ENCODE measurements around the gene ZHX3. TPM values are rescaled to one million over a fixed set of nuclear protein-coding genes. Genes with fewer than 3 reads are reported as not detected.
A peak's percentile ranks its signal among the peaks of the same experiment; 100 is the strongest.

The ZHX3 gene
- total and polyA plus RNA-seq, 9 of the 15 experiments (the other 6 are each of a cell fraction or from before 2014, with no cell fraction given), result 0.80 to 14.6 (median 4.9) TPM

- TF ChIP-seq JUN (IDR thresholded peaks at IDR 0.05; ENCODE audit: borderline replicate concordance, low read depth, low read length), result peak; percentile 36; the same call in 1 of the 2 replicates
- TF ChIP-seq JUN (CRISPR knock-in tag; IDR thresholded peaks at IDR 0.05; ENCODE audit: borderline replicate concordance), result no peak
- TF ChIP-seq ZNF174 (CRISPR knock-in tag; IDR thresholded peaks at IDR 0.05), result no peak
- TF ChIP-seq AFF1 (IDR thresholded peaks at IDR 0.05; ENCODE audit: low read depth in 1 of 2, partially characterized antibody in 2 of 2), result no peak
- TF ChIP-seq FIP1L1 (IDR thresholded peaks at IDR 0.05; ENCODE audit: low read depth, low read length, poor library complexity, severe bottlenecking), result no peak
- TF ChIP-seq NEUROD1 (IDR thresholded peaks at IDR 0.05; ENCODE audit: borderline replicate concordance, low read depth, low read length, partially characterized antibody), result peak; percentile 11
- no peak for TF ChIP-seq TRIM28 (IDR thresholded peaks at IDR 0.05)
- no peak for TF ChIP-seq TCFL5 (CRISPR knock-in tag; conservative IDR thresholded peaks at IDR 0.05)
- TF ChIP-seq CREM (IDR thresholded peaks at IDR 0.05; ENCODE audit: low read depth), result 0 out of 2 replicates have a peak, but pooled peaks have one; percentile 24
- no peak for TF ChIP-seq TAF9B (IDR thresholded peaks at IDR 0.05; ENCODE audit: partially characterized antibody)
- TF ChIP-seq MXD1 (CRISPR knock-in tag; IDR thresholded peaks at IDR 0.05; ENCODE audit: borderline replicate concordance, poor library complexity, severe bottlenecking), result peak; percentile 6
- no peak for TF ChIP-seq ZSCAN32 (CRISPR knock-in tag; IDR thresholded peaks at IDR 0.05)
- TF ChIP-seq HES1 (IDR thresholded peaks at IDR 0.05; ENCODE audit: low read depth), result no peak
- TF ChIP-seq HIVEP1 (CRISPR knock-in tag; IDR thresholded peaks at IDR 0.05), result no peak
- no peak for TF ChIP-seq TAF7 (tag; IDR thresholded peaks at IDR 0.05)
- TF ChIP-seq MYC (IDR thresholded peaks at IDR 0.05; ENCODE audit: low read depth, low read length), result peak; percentile 54; the same call in 1 of the 2 replicates
- TF ChIP-seq MYC (CRISPR knock-in tag; IDR thresholded peaks at IDR 0.05; ENCODE audit: borderline replicate concordance, low read depth), result no peak
- no peak for TF ChIP-seq CEBPZ (IDR thresholded peaks at IDR 0.05; ENCODE audit: borderline replicate concordance, low read depth, low read length)
Observed at GRCh38 chr20:41136680-41137613, 180.6 kb downstream of the ZHX3 start, which contains the start of gene PLCG1 (continued).
